GM12892 (cell line): ENCODE measurements around the gene SCGB3A1.

Source experiments
- DNase-seq: peaks from one replicate; pipeline ENCODE4 v3.0.0; 2011; ENCODE audit not compliant: insufficient read length
- FAIRE-seq: peaks from 2 replicates; lab custom pipeline; 2011; peaks lifted over from hg19 to GRCh38; lab: Jason Lieb, UNC
- POLR2A ChIP-seq: IDR thresholded peaks from 2 replicates; pipeline ENCODE4 v1.6.1; 2011; ENCODE audit warnings: low read depth, low read length, control low read depth
- POLR2AphosphoS5 ChIP-seq: IDR thresholded peaks from 2 replicates; pipeline ENCODE4 v1.6.1; 2011; ENCODE audit warnings: low read depth, low read length, control low read depth
- TAF1 ChIP-seq: IDR thresholded peaks from 2 replicates; pipeline ENCODE4 v1.6.1; 2011; ENCODE audit warnings: low read depth, mild to moderate bottlenecking, control low read depth, low read length, borderline replicate concordance

SCGB3A1 gene

DNA sequence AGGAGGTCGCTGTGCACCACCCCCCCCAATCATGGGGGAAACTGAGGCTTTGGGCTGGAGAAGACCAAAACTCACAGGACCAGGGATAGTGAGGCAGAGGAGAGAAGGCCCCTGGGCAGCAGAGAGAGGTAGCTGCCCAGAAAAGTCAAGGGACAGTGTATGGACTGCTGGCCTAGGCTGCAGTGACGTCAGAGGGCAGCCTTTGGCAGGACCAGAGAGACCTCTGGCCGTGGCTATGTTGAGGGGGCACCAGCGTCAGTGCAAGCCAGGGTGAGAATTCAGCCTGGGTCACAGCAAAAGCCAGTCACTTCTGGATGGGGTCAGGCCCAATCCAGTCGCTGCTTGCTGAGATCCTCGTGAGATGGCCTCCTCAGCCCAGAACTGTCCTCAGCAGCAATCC lies 31.6 kb upstream of the SCGB3A1 start:
- no peak for DNase-seq
- no peak for FAIRE-seq
- TF ChIP-seq TAF1 (no peak), POLR2AphosphoS5 (no peak), POLR2A (no peak)

DNA sequence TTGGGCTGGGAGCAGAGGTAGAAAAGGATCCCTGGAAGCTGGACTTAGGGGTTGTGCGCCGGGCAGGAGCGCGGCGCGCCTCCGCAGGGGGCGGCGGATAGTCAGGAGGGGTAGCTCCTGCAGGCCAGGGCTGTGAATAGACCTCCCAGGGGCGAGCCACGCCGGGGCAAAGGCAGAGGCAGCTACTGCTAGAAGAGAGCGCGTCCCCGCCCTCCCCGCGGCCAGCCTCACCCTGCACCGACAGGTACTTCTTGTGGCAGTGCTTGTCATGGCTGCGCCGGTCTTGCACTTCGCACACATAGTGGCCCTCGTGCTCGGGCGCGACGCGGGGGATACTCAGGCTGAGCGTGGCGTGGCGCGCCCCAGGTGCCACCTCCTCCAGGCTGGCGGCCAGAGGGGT lies 30.0 kb upstream of the SCGB3A1 start:
- FAIRE-seq (no peak), DNase-seq (no peak)
- TF ChIP-seq TAF1 = no peak
- TF ChIP-seq POLR2A = no peak
- TF ChIP-seq POLR2AphosphoS5 = no peak

DNA sequence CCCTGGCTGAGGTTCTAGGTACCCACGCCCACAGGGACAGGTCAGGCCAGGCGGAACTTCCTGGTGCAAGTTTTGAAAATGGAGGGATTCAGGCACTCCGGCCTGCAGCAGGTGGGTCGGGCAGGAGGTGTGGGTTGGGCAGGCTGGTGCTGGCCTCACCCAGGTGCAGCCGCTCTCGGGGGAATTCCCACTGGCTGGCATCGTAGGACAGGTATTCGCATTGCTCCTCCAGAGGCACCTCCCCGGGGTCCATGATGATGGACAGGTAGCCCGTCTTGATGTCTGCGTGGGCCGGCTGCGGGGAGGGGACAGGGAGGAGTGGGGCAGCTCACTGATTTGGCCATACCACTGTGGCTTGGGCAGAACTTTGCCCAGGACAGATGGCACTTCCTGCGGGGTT lies 28.7 kb upstream of the SCGB3A1 start:
- no peak for TF ChIP-seq TAF1
- no peak for TF ChIP-seq POLR2AphosphoS5
- TF ChIP-seq POLR2A = no peak
- no peak for FAIRE-seq
- no peak for DNase-seq

DNA sequence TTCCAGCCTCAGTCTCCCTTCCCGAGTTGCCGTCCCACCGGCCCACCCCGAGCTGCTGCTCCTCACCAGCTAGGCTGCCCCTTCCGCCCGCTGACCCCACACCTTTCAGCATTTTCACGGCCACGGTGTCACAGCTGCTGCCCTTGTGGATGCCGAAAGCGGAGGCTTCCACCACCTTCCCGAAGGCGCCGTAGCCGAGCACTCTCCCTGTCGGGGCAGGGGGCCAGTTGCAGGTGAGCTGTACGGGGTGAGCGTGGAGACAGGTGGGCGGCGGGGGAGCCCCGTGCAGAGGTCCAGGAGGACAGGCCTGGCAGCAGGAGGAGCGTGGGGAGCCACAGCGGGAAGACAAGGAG lies 28.2 kb upstream of the SCGB3A1 start:
- no peak for DNase-seq
- no peak for FAIRE-seq
- TF ChIP-seq POLR2AphosphoS5 (no peak), TAF1 (no peak), POLR2A (no peak)

DNA sequence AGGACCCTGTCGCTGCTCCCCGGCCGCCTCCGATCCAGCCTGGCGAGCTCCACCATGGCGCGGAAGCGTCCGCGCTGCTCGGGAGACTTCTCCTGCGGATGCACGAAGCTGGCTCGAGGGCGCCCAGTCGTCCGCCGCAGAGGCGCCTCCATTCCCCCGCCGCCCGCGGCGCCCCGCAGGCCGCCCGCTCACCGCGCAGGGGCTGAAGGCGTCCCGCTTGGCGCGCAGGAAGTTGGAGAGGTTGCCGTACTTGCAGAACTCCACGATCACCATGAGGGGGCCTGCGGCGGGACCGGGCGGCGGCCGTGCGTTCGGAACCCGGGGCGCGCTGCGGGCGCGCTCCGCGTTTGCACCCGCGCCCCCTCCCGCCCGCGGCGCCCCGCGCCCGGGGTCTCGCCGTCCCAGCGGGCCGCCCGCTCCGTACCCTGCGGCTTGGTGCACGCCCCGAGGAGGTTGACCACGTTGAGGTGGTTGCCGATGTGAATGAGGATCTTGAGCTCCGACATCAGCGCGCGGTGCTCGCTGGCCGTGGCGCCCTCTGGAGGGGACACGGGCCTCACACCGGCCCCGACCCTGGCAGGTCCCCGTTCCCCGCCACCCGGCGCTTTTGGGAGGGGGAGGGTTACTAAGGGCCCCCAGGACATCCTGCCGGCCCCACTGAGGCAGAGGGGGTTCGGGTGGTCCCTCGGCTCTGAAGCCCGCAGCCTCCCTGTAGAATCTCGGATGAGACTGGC lies 27.7 kb upstream of the SCGB3A1 start:
- no peak for TF ChIP-seq POLR2A
- no peak for TF ChIP-seq POLR2AphosphoS5
- no peak for TF ChIP-seq TAF1
- DNase-seq = no peak
- no peak for FAIRE-seq

DNA sequence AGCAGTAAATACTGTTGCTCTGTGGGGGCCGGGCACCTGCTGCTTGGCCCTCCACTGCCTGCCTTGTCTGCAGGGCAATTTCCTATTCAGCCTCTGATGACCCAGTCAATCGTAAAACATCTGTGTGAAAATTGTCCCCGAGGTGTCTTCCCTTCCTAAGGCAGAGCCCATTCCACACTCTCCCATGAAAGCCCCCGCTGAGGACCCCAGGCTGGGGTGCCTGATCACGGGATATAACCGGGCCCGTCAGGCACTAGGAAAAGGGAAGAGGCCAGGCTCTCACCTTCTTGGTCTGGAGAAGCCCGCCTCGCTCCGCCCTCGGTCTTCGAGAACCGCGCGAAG lies 27.2 kb upstream of the SCGB3A1 start:
- DNase-seq = no peak
- TF ChIP-seq TAF1 (no peak), POLR2AphosphoS5 (no peak), POLR2A (no peak)
- no peak for FAIRE-seq

DNA sequence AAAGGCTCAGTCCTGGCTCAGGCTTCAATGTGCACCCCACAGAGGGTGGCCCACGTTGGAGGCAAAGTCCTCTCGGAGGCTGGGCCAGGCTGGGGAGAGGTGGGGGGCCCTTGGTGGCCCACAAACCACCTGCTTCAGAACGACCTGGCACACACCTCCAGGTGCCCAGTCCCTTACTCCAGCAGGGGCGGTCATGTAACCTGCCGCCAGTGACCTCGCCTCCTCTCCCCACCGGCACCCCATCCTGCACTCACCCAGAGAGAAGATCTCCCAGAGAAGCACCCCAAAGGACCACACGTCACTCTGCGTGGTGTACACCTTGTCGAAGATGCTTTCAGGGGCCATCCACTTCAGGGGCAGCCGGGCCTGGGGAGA lies 22.5 kb upstream of the SCGB3A1 start:
- no peak for TF ChIP-seq TAF1
- no peak for TF ChIP-seq POLR2AphosphoS5
- no peak for TF ChIP-seq POLR2A
- DNase-seq = no peak
- FAIRE-seq = no peak

DNA sequence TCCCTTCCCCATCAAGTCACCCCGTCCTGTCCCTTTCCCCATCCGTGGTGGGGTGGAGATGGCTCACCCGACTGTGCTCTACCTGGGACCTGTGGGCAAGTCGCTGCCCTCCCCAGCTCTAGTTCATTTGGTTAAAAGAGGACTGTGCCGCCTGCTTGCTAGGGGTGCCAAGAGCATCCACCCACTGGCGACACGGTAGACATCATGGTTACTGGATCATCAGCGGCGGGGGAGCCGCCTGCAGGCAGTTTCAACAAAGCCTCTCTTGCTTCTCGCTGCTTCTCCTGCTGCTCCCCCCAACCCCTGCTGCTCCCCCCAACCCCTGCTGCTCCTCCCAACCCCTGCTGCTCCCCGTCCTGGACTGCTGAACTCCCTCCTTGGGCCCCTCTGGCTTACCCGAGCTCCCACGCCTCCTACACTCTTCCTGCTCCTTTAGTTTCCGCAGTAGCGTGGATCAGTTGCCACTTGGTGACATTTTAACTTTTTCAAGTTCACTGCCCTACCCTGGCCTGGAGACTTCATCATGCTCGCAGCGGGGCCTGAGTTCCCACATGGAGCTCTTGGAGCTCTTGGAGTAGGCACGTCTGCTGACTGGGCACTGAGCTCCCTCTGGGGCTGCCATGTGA lies 22.0 kb upstream of the SCGB3A1 start:
- no peak for FAIRE-seq
- DNase-seq = no peak
- TF ChIP-seq POLR2A (no peak), TAF1 (no peak), POLR2AphosphoS5 (no peak)

DNA sequence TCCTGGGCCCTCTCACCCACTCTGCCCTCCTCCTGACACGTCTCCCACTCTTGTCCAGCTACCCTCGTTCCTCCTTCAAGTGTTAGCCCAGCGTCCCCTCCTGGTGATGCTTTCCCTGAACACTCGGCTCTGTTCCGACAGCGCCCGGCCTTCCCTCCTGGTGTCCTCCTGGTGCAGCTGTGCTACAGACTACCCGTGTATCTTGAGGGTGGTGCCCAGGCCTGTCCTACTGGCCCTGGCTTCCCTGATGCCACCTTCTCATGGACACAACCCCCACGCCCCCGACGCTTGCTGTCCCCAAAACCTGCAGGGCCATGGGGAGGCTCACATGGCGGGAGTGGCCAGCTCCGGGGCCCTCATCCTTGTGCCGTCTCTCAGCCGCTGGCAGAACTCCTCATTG lies 21.4 kb upstream of the SCGB3A1 start:
- FAIRE-seq (no peak), DNase-seq (no peak)
- no peak for TF ChIP-seq POLR2AphosphoS5
- TF ChIP-seq TAF1 = no peak
- no peak for TF ChIP-seq POLR2A

DNA sequence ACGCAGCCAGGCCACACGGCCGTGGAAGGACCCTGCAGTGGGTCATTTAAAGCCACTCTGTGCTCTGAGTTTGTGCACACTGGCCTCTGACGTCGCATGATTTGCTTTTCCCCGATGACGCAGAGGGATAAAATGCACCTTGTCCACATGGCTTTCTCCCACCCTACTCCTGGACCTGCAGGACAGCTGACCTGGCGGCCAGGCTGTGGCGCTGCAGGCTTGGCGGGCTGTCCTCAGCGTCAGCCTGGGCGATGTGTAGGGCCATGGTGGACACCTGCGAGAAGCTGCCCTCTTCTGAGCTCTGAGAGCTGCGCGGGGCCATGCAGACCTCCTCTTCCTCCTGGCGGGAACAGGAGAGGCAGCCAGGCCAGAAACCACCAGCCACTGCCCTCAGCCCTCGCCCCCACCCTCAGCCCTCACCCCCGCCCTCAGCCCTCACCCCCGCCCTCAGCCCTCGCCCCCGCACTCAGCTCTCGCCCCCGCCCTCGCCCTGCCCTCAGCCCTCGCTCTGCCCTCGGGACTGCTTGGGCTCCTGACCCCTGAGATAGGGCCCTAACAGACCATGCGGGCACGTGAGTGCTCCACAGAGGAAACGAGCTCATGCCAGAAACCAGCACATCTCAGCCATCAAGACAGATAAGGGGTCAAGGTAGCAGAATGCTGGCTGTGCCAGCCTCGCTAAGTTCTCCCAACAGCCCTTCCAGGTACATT lies 20.0 kb upstream of the SCGB3A1 start:
- FAIRE-seq (no peak), DNase-seq (no peak)
- TF ChIP-seq POLR2A (no peak), TAF1 (no peak), POLR2AphosphoS5 (no peak)

DNA sequence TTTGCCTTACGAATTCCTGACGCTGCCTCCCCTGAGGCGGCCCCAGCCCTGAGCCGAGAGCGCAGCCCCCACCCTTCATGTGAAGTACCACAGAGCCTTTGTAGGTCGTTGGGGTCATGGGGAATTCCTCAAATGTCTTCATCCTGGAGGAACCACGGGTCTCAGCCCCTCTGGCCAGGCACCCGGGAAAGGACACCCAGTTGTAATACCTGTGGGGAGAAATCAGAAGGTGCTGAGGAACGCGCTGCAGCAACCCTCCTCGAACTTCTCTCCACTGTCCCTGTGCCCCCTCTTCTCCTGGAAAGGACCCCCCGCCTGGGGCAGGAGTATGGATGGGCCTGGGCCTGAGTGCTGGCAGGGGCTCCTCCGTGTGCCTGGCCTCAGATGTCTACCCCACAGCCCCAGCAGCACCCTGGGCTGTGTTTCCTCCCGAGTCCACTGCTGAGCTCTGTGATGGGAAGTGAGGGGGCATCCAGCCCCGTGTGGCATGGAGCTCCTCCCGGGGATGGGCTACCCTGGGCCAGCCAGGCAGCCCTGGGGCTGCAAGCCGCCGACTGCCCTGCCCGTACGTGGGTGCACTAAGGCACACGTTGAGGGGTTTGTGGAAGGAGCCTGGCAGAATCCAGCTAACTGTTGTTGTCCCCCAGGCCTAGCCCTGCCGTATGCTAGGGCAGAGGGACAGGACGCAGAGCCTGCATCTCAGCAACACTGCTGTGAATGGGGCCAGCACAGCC lies 18.7 kb upstream of the SCGB3A1 start:
- DNase-seq = no peak
- no peak for TF ChIP-seq TAF1
- TF ChIP-seq POLR2AphosphoS5 = no peak
- TF ChIP-seq POLR2A = no peak
- FAIRE-seq = no peak
